UCSD-AML1 (cell line): ENCODE measurements around the gene HS2ST1.
"Not testable (repeated sequence)": the region's sequence is repeated elsewhere in the genome, so short reads cannot be mapped to it uniquely, and the experiment has no call there.

Experiments used
- DNase-seq: peaks from one replicate; lab custom pipeline; 2025; ENCODE audit not compliant: unreplicated experiment; lab: John Stamatoyannopoulos, UW

The HS2ST1 gene

DNA sequence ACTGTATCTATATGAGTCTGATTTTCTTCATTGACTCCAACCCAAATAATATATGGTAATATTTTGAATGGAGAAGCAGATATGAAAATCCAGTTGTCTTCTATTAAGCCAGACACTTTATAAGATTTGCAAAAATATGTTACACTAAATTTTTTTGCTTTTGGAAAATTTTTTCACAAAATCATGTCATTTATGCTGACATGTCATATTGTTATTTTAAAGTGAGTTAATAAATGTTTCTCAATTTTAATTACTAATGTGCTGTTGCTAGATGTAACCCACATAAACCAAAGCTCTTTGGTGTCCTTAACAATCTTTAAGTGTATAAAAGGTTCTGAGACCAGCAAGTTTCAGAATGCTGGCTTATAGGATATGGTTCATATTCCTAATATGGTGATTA lies 142.5 kb downstream of the HS2ST1 start:
- no peak for DNase-seq

DNA sequence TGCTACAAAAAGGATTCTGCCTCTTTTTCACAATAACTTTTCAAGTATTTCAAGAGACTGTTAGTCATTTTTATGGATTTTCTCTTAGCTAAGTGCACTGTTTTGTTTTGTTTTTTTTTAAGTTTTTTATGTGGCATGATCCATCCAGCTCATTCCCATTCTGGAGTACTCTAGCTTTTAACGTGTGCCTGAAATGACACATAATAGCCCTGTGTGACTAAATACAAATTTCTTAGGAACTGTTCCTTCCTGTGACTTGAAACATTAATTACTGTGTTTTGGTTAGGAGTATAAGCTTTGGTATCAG lies 143.9 kb downstream of the HS2ST1 start:
- DNase-seq, result no peak

DNA sequence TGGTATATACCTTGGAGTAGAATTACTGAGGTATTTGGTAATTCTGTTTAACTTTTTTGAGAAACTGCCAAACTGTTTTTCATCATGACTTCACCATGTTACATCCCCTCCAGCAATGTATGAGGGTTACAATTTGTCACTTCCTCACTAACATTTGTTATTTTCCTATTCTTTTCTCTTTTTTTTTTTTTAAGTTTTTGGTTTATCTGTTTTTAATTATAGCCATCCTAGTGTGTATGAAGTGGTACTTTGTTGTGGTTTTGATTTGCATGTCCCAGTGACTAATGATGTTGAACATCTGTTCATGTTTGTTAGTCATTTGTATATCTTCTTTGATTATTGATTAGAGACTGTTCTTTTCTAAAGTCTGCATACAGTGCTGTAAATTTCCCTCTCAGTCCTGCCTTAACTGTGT lies 147.3 kb downstream of the HS2ST1 start:
- no peak for DNase-seq

DNA sequence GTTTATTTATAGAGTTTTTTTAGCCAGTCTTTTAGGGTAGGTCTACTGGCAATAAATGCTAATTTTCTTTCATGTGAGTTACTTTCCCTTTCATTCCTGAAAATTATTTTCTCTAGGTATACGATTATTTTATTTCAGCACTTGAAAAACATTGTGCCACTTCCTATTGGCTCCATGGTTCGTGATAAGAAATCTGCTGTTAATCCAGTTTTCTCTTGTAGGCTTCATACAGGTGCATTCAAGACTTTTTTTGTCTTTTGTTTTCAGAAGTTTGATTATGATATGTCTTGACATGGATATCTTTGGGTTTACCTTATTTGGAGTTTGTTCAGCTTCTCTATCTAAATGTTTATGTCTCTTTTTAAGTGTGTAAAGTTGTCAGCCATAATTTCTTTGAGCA lies 148.3 kb downstream of the HS2ST1 start:
- no peak for DNase-seq

DNA sequence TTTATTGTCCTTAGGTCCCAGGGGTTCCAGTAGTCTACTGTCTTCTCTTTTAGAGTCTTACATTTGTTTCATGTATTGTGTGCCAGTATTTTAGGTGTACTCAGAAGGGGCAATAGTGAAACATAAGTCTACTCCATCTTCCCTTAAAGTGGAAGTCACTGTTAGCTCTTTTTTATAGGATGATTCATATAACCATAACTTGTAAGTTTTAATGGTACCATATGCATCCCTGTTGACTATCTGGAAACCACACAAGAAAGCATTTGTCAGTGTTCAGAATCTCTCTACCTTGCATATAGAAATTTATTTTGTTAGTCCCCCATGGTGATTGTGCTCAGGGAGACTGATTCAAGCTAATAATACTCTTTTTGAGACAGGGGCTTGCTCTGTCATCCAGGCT lies 149.9 kb downstream of the HS2ST1 start:
- DNase-seq, result no peak

DNA sequence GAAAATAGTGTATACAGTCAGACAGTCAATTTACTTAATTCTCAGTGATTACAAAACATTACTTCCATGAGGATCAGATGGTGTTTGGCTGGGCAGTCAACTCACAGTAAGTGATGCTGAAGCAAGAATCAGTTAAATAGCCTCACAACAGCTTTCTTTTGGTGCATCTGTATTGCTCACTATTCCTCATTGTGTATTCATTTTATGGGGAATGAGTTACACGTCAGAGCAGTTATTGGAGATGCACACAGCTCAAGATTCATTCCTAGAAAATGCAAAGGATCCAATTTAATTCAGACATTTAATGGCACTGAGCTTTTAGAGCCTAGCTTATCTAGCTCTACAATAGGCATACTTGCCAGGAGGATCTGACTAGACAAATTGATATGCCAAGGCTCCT lies 150.6 kb downstream of the HS2ST1 start:
- DNase-seq, result no peak

DNA sequence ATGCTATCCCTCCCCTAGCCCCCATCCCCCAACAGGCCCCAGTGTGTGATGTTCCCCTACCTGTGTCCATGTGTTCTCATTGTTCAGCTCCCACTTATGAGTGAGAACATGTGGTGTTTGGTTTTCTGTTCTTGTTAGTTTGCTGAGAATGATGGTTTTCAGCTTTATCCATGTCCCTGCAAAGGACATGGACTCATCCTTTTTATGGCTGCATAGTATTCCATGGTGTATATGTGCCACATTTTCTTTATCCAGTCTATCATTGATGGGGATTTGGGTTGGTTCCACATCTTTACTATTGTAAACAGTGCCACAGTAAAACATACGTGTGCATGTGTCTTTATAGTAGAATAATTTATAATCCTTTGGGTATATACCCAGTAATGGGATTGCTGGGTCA lies 152.3 kb downstream of the HS2ST1 start:
- not testable (repeated sequence) for DNase-seq

DNA sequence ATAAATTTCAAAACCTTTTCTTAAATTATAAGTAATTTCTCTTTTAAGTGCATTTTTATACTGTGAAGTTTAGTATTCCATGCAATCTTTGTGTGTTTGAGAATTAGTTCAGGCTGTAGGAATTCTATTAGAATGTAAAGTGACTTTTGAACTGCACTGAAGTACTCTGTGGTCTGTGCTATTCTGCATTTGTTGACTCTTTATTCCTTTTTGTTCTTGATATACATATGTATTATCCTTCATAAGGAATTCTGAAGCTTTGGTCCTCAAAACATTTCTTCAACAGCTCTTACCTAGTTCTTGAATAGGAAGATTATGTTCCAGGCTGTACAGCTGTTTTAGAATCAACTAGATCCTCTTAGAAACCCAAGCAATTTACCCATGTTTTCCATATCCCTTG lies 158.0 kb downstream of the HS2ST1 start:
- DNase-seq, result no peak

DNA sequence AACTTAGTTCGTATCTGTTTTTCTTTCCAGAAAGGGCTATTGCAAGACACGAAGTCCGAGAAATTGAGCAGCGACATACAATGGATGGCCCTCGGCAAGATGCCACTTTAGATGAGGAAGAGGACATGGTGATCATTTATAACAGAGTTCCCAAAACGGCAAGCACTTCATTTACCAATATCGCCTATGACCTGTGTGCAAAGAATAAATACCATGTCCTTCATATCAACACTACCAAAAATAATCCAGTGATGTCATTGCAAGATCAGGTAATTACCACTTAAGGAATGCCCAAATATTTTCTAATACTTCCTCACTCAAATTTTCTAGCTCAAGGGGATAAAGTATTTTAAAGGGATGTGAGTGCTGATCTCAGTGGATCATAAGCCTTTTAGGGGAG lies 158.5 kb downstream of the HS2ST1 start:
- no peak for DNase-seq

DNA sequence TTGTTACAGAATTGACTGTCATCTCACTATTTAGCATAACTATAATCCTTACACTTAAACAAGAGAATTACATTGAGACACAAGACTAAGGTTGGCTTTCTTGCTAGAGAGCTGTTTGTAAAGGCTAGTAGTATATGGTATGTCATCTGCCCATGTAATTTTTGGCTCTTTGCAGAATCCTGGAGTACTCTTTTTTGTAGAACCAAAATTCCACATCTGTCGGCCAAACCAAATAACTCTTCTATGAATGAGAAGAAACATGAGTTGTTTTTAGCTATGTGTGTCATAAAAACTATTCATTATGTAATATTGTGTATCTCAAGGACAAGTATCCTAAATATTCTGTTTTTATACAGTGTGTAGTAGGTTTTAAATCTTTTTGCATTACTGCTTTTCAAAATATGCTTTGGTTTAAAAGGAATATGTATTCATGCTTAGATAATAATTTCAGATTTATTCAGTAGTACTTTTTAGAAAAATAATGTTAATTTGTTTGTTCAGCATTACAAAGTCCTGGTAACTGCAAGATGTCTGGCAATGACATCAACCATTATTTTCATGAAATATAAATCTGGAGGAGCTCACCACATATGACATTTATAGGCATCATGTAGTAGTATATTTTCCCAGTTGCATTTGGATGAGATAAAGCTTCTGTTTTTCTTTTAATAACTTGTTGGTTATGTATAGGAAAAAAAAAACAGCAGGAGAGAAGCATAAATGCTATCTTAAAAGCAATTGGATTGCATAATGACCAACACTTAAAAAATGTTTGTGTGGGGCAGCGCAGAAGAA lies 159.8 kb downstream of the HS2ST1 start:
- DNase-seq, result no peak

DNA sequence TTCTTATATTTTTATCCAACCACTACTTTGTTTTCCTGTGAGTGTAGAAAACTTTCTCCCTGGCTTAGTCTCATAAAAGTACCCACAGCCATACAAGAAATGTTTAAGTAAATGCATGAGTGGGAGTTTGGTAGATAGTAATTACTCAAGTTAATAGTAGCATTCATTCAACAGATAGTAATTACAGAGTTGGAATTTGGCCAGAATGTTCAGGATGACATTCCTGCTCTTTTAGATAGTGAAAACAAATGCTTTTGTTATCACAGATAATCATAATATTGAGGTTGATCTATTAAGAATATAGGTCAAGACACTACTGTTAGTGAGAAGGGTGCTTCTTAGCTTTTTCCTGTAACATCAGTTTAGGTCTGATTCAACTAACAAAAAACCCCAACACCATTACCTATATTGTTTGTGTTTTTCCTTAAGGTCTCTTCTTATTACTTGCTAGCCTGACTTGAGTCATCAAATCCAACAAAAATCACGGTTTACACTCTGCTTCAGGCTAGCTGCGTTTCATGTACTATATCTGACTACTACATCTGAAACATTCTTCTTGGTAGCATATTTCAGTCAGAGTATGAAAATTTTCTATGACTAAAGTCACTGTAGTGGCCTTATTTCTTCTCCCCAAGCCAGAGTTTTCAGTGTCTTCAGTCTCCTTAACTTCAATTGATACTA lies 163.7 kb downstream of the HS2ST1 start:
- DNase-seq, result no peak

DNA sequence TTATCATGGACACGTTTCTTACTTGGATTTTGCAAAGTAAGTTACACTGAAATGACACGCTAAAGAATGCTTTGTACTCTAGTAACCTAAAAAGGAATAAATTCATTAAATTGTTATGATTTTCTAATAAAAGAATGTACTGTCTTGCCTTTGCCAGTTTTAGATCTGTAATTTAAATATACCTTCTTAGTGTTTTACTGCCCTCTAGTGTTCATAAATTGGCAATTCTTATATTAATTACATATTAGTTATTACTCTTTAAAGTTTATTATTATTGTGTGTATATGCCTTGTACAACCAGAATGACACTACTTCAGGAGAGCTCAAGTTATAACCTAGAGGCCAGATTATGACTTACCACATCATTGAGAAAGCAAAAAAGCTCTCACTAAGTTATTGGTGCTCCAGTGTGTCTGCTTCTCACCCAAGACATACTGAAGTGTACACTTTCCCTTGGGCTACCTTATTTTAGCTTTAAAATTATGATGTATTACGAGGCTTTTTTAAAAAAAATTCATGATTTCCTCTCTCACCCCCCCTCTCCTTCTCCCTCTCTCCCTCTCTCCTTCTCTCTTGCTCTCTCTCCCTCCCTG lies 169.9 kb downstream of the HS2ST1 start:
- DNase-seq, result no peak

DNA sequence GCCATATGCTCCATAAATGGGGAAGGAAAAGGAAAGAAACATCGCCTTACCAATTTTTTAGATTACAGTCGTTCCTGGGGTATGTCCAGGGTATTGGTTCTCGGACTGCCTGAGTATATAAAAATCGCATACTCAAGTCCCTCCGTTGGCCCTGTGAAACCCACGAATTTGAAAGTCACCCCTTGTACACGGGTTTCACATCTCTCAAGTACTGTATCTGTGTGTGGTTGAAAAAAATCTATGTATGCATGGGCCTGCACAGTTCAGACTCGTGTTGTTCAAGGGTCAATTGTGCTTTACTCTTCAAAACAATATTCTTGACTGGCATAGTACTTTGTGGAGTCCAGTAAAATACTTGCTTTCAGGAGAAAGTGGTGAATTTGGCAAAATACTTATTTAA lies 171.7 kb downstream of the HS2ST1 start:
- no peak for DNase-seq

DNA sequence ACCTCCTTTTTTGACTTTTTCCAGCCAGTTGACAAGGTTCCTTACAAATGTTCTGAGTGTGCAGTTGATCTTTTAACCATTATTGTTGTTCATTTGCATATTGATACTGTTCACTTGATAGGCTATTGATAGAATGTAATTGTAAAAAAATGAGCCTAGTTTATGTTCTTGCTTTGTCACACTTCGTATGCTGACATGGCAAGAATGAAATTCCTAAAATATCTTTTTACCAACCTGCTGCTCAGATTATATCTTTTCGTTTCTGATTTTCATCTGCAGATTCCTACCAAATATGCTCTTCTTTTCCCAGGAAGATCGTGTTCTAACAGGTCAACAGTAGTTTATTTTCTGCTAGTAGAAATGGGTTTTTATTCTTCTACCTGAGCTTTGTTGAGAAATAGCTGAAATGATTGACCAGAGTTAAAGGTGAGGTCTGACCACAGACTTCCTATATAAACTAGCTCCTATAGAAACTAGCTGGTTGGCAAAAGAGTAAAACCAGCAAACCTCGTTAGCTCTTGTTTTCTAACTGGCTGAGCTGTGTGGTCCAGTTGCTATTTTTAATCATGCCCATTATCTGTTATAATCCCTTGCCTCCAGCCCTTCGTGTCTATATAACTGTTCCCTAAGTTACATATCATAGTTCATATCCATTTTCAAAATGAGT lies 174.8 kb downstream of the HS2ST1 start:
- DNase-seq, result no peak

DNA sequence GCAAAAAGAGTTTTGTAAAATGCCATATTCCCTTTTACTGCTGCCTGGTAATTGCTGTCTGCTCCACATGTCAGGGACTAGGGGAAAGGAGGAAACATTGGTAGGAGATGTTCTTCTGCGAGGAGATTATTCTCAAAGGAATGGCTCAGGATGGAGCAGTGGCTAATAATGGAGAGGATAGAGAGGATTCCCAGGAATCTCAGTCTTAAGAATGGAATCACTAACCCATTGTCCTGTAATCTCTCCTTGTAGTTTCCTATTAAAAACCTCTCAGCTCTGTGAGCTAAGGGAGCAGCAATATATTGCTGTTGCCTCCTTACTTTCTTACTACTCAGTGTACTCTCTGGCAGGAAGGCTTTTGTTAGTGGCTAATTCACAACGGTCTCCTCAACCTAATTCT lies 175.4 kb downstream of the HS2ST1 start:
- DNase-seq, result no peak

DNA sequence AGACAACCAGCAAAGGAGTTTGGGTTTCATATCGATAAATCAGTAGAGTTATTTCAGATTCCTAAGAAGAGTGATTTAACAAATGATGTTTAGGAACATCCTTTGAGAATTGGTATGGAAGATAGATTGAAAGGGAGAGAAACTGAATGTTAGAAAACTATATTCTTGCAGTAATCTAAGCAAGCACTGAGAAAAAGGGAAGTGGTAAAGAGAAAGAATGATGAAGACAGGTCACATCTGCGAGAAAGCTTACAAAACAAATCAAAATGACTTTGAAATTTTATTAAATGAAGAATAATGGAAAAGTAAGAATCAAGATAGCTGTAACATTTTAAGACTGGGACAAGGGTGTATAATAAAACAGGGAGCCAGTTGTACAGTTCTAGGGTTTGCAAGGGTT lies 177.0 kb downstream of the HS2ST1 start:
- DNase-seq, result no peak

DNA sequence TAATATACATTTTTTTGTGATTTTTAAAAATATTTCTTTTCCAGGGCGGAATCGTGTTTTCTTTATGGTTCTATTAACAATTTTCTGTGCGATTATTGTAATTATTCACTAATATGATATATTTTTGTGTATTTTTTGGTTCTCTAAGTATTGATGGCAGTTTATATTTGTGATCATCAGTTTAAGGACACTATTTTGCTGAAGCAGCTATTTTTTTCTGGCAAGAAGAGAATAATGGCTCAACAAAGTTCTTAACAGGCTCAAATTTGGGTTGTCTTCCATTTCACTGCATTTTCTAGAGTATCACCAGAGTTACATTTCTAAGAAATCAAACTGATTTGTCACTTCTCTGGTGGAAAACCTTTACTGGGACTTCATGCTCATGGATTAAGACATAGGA lies 178.4 kb downstream of the HS2ST1 start:
- DNase-seq, result no peak

DNA sequence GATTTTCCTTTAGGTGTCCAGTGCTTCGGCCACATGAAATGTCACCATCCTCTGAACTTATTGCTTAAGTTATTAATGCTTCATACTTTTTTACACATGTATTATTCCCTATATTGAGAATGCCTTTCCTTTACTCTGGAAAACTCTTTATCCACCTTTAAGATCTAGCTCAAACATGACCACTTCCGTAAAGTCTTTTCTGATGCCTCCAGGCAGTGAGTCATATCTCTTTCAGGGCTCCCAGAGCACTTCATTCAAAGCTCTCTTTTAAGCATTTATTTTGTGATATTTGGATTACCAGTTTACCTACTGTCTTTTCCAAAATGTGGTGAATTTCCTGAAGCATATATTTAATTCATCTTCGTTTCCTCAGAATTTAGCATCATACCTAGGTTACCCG lies 178.9 kb downstream of the HS2ST1 start:
- DNase-seq, result no peak

DNA sequence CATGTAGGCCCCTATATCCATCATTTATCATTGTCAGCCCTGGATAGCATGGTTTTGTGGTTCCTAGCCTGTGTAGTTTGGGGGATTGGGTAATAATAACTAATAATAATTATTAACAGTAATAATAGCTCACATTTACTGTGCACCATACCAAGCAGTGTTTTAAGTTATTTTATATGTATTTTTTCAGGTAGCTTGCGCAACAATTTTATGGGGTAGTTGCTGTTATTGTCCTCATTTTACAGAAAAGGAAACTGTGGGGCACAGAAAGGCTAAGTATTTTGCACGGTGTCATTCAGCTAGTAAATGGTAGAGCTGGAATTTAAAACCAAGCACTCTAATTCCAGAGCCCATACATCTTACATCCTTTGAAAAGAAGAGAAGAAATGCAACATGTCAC lies 179.8 kb downstream of the HS2ST1 start:
- no peak for DNase-seq

DNA sequence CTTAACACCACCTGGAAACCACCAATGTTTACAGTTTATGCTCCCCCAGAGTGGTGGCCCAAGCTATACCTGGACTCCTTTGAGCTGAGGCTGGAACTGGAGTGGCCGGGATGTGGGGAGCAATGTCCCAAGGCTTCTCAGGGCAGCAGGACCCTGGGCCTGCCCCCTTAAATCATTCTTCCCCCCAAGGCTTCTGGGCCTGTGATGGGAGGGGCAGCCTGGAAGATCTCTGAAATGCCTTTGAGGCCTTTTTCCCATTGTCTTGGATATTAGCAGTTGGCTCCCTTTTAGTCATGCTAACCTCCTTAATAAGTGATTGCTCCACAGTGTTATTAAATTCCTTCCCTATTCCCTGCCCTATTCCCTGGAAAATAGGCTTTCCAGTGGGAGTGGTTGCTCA lies 185.8 kb downstream of the HS2ST1 start:
- no peak for DNase-seq

DNA sequence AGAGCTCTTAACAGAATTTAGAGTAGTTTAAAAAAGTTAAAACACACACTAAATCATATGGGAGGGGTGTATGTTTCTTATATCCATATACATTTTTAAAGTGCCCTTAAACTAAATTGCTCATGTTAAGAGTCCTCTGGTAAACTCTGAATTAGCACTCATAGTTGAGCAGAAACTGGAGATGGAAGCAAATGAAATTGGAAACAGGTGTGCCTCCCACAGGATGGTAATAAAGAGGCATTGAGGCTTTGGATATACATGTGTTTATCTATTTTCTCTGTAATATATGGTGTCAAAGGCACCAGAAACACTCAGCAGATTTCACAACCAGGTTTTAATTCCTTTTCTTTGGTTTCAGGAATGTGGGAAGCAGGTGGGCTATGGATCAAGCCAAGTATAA lies 188.6 kb downstream of the HS2ST1 start:
- no peak for DNase-seq

DNA sequence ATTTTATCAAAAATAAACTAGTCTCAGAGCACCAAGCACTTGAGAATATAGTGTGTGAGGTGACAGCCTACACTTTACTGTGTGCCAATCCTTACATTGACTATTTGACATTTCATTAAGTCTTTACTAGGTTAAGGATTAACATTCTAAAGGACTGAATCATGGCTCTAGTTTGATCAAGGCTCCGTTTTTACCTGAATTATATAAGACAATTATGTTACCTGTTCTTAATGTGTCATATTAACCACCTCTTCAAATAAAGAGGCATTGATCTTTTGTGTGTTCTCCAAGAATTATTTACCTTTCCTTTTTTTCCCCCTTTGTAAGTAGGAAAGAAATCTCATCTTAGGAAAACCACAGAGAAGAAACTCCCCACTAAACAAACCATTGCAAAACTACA lies 189.7 kb downstream of the HS2ST1 start:
- DNase-seq, result no peak
